ENCODE data around the gene TRMT2A. TPM values are rescaled to one million over a fixed set of nuclear protein-coding genes. Genes with fewer than 3 reads are reported as not detected.

The TRMT2A gene
- polyA plus RNA-seq, 1 donor (not counting 4 experiments of a cell fraction or from before 2014, with no cell fraction given) = 18.3 TPM

- H3K4me3 ChIP-seq (ENCODE audit: control insufficient read depth in 2 of 3, extremely low read depth in 1 of 3, insufficient read depth in 2 of 3, low read depth in 1 of 3, low read length in 3 of 3) = no peak overlapping the region
- DNase-seq (ENCODE audit: low read depth, low spot score) = no peak
- no peaks in the 10 kb centered on the region for H3K9me3 ChIP-seq (ENCODE audit: control insufficient read depth, low read depth, low read length)
- H3K27me3 ChIP-seq (ENCODE audit: control insufficient read depth, extremely low read depth, insufficient read depth, low read length) = no peaks in the 10 kb centered on the region
- H3K4me2 ChIP-seq (ENCODE audit: control insufficient read depth, extremely low read depth, insufficient read depth, low read depth, low read length) = no peak overlapping the region
- no peaks in the 10 kb centered on the region for H3K9me1 ChIP-seq (ENCODE audit: control insufficient read depth, extremely low read depth, insufficient read depth, low read length)
- H3K4me1 ChIP-seq (ENCODE audit: control insufficient read depth, extremely low read depth, insufficient read depth, low read length) = peaks cover 10% of the 10 kb centered on the region
- no peak for FAIRE-seq
- no peak for TF ChIP-seq EZH2 (IDR thresholded peaks at IDR 0.05; ENCODE audit: low read length)
- no peak for TF ChIP-seq CTCF (optimal IDR thresholded peaks at IDR 0.05 in 1 of 3, IDR thresholded peaks at IDR 0.05 in 1 of 3, conservative IDR thresholded peaks at IDR 0.05 in 1 of 3; ENCODE audit: extremely low read depth in 1 of 3, insufficient read depth in 2 of 3, low read length in 3 of 3)
- H3K9ac ChIP-seq (ENCODE audit: control insufficient read depth, extremely low read depth, insufficient read depth, low read length) = no peak overlapping the region
- H3K27ac ChIP-seq (ENCODE audit: control insufficient read depth, insufficient read depth, low read length) = no peak overlapping the region
- H3K79me2 ChIP-seq (ENCODE audit: control insufficient read depth, insufficient read depth, low read length) = peaks cover 23% of the 10 kb centered on the region
- H4K20me1 ChIP-seq (ENCODE audit: control insufficient read depth, extremely low read depth, insufficient read depth, low read length) = no peaks in the 10 kb centered on the region
- dilution Hi-C loops (cut with MboI; ENCODE audit: extremely low pct_ligation_motif_present, low sequenced_read_pairs) = no loop called here
- H2AFZ ChIP-seq (ENCODE audit: control insufficient read depth, low read length) = no peak overlapping the region
- peaks cover 34 to 48% of the 10 kb centered on the region in 2 experiments for H3K36me3 ChIP-seq (ENCODE audit: control insufficient read depth in 2 of 2, extremely low read depth in 1 of 2, insufficient read depth in 2 of 2, low read length in 2 of 2)
Observed at GRCh38 chr22:20096574-20097420, 20.2 kb downstream of the TRMT2A start.

GRCh38 chr22:20095521-20095920 lies 21.5 kb downstream of the TRMT2A start:
- H3K4me1 ChIP-seq (ENCODE audit: control insufficient read depth, extremely low read depth, insufficient read depth, low read length) = peaks cover 4% of the 10 kb centered on the region
- peaks cover 17% of the 10 kb centered on the region for H3K79me2 ChIP-seq (ENCODE audit: control insufficient read depth, insufficient read depth, low read length)

More at GRCh38 chr22:20095521-20095920, 21.5 kb downstream of the TRMT2A start:
- no peak overlapping the region for H3K4me3 ChIP-seq (ENCODE audit: control insufficient read depth in 2 of 3, extremely low read depth in 1 of 3, insufficient read depth in 2 of 3, low read depth in 1 of 3, low read length in 3 of 3)
- no peak overlapping the region for H3K27ac ChIP-seq (ENCODE audit: control insufficient read depth, insufficient read depth, low read length)
- H3K36me3 ChIP-seq (ENCODE audit: control insufficient read depth in 2 of 2, extremely low read depth in 1 of 2, insufficient read depth in 2 of 2, low read length in 2 of 2) = peaks cover 38 to 59% of the 10 kb centered on the region in 2 experiments
- TF ChIP-seq CTCF (optimal IDR thresholded peaks at IDR 0.05 in 1 of 3, IDR thresholded peaks at IDR 0.05 in 1 of 3, conservative IDR thresholded peaks at IDR 0.05 in 1 of 3; ENCODE audit: extremely low read depth in 1 of 3, insufficient read depth in 2 of 3, low read length in 3 of 3) (no peak), EZH2 (IDR thresholded peaks at IDR 0.05; ENCODE audit: low read length) (no peak)
- no peaks in the 10 kb centered on the region for H3K27me3 ChIP-seq (ENCODE audit: control insufficient read depth, extremely low read depth, insufficient read depth, low read length)
- no peak overlapping the region for H3K9ac ChIP-seq (ENCODE audit: control insufficient read depth, extremely low read depth, insufficient read depth, low read length)
- no peaks in the 10 kb centered on the region for H3K9me1 ChIP-seq (ENCODE audit: control insufficient read depth, extremely low read depth, insufficient read depth, low read length)
- FAIRE-seq (no peak), DNase-seq (ENCODE audit: low read depth, low spot score) (no peak)
- H3K9me3 ChIP-seq (ENCODE audit: control insufficient read depth, low read depth, low read length) = no peaks in the 10 kb centered on the region
- dilution Hi-C loops (cut with MboI; ENCODE audit: extremely low pct_ligation_motif_present, low sequenced_read_pairs) = no loop called here
- no peak overlapping the region for H3K4me2 ChIP-seq (ENCODE audit: control insufficient read depth, extremely low read depth, insufficient read depth, low read depth, low read length)
- H4K20me1 ChIP-seq (ENCODE audit: control insufficient read depth, extremely low read depth, insufficient read depth, low read length) = peaks cover 1% of the 10 kb centered on the region
- no peak overlapping the region for H2AFZ ChIP-seq (ENCODE audit: control insufficient read depth, low read length)

All from keratinocyte (primary cell).